B cell (primary cell): ENCODE data around the gene HADH. TPM values are rescaled to one million over a fixed set of nuclear protein-coding genes. Genes with fewer than 3 reads are reported as not detected.
"Not testable (repeated sequence)": the region's sequence is repeated elsewhere in the genome, so short reads cannot be mapped to it uniquely, and the experiment has no call there.

ENCODE experiments used
- ATAC-seq: fragments of 200-7000 bp; cut with Tn5 transposase; one replicate; pipeline ENCODE4 v1.10.0; 2021; ENCODE audit warnings: low read depth, mild to moderate bottlenecking, moderate number of reproducible peaks, moderate library complexity
- CTCF ChIA-PET: fragments of 350-600 bp; sonication (Branson Sonifier 250); formaldehyde crosslinking; loops from one replicate; lab custom pipeline; 2021; ENCODE audit warnings: antibody characterized with exemption, inconsistent platforms; lab: Charles Lee
- POLR2A ChIA-PET: fragments of 350-600 bp; sonication (Branson Sonifier 250); formaldehyde crosslinking; loops from one replicate; lab custom pipeline; 2021; ENCODE audit warnings: antibody characterized with exemption; lab: Charles Lee
- DNase-seq: peaks from one replicate; pipeline ENCODE4 v3.0.0; 2013
- H2AFZ ChIP-seq: 2 replicates; pipeline ENCODE4 v1.6.1; 2012; ENCODE audit warnings: mild to moderate bottlenecking, low read depth, low read length; ENCODE audit not compliant: insufficient read depth, poor library complexity, severe bottlenecking
- H3K27ac ChIP-seq, 2 donors: 1 replicate in 1 of 2; 2 replicates in 1 of 2; pipeline ENCODE4 v1.5.1; 2012 to 2013; ENCODE audit warnings: low read length in 2 of 2, mild to moderate bottlenecking in 2 of 2, moderate library complexity in 1 of 2
- H3K27me3 ChIP-seq, 4 experiments: fragments of 200-600 bp in 1 of 4; sonication (generic) in 1 of 4; replicated peaks in 1 of 4; 1 replicate in 2 of 4; 2 replicates in 2 of 4; pipeline versions ENCODE4 v1.6.1 to v1.7.0; 2013 to 2016; ENCODE audit warnings: low read length in 3 of 4, mild to moderate bottlenecking in 2 of 4, mixed read lengths in 1 of 4, moderate library complexity in 1 of 4; ENCODE audit not compliant: insufficient read depth in 4 of 4, control insufficient read depth in 3 of 4; ENCODE audit errors: control extremely low read depth in 1 of 4
- H3K36me3 ChIP-seq, 2 experiments: replicated peaks in 1 of 2; 1 replicate in 1 of 2; 2 replicates in 1 of 2; pipeline versions ENCODE4 v1.6.1 to v1.7.1; 2013; ENCODE audit warnings: low read length in 1 of 2; ENCODE audit not compliant: insufficient read depth in 2 of 2, control insufficient read depth in 1 of 2; ENCODE audit errors: control extremely low read depth in 1 of 2, extremely low read depth in 1 of 2
- H3K4me1 ChIP-seq, 2 donors: fragments of 200-600 bp in 1 of 2; sonication (generic) in 1 of 2; 1 replicate in 1 of 2; 2 replicates in 1 of 2; pipeline versions ENCODE4 v1.5.1 to v1.6.1; 2013 to 2017; ENCODE audit warnings: low read length in 2 of 2; ENCODE audit not compliant: control insufficient read depth in 2 of 2, insufficient read depth in 2 of 2
- H3K4me2 ChIP-seq: replicated peaks from 2 replicates; pipeline ENCODE3; 2012; ENCODE audit warnings: mild to moderate bottlenecking, low read depth, low read length; ENCODE audit not compliant: poor library complexity, severe bottlenecking
- H3K4me3 ChIP-seq, 5 experiments: fragments of 200-600 bp in 1 of 5; sonication (generic) in 1 of 5; 1 replicate in 3 of 5; 2 replicates in 2 of 5; pipeline versions ENCODE4 v1.5.1 to v1.7.0; 2011 to 2016; ENCODE audit warnings: low read length in 4 of 5, mild to moderate bottlenecking in 4 of 5, low read depth in 2 of 5, control low read depth in 1 of 5, moderate library complexity in 1 of 5; ENCODE audit not compliant: insufficient read depth in 1 of 5; ENCODE audit errors: control extremely low read depth in 1 of 5, extremely low read depth in 1 of 5
- H3K79me2 ChIP-seq: fragments of 200-600 bp; sonication (generic); one replicate; pipeline ENCODE4 v1.6.0; 2016; ENCODE audit warnings: low read length; ENCODE audit not compliant: control insufficient read depth, insufficient read depth
- H3K9ac ChIP-seq: fragments of 200-600 bp; sonication (generic); 2 replicates; pipeline ENCODE4 v1.6.1; 2017; ENCODE audit warnings: mild to moderate bottlenecking, low read length, moderate library complexity
- H3K9me3 ChIP-seq, 3 donors: one replicate each; pipeline versions ENCODE4 v1.6.1 to v1.7.1; 2013; ENCODE audit warnings: low read length in 2 of 3; ENCODE audit not compliant: control insufficient read depth in 2 of 3, insufficient read depth in 1 of 3; ENCODE audit errors: control extremely low read depth in 1 of 3
- H4K20me1 ChIP-seq: 2 replicates; pipeline ENCODE4 v1.6.0; 2012; ENCODE audit warnings: mild to moderate bottlenecking, low read length; ENCODE audit not compliant: insufficient read depth, control insufficient read depth, poor library complexity, severe bottlenecking
- H3K27ac Mint-ChIP-seq: one replicate; pipeline ENCODE4 v1.8.0; 2021; ENCODE audit warnings: mixed read lengths
- H3K27me3 Mint-ChIP-seq: one replicate; pipeline ENCODE4 v1.8.0; 2021; ENCODE audit warnings: mixed read lengths
- H3K4me1 Mint-ChIP-seq: one replicate; pipeline ENCODE4 v1.8.0; 2021; ENCODE audit warnings: mixed read lengths
- H3K4me3 Mint-ChIP-seq: one replicate; pipeline ENCODE4 v1.8.0; 2021; ENCODE audit warnings: mixed read lengths
- H3K9me3 Mint-ChIP-seq: one replicate; pipeline ENCODE4 v1.8.0; 2022; ENCODE audit warnings: mixed read lengths; ENCODE audit not compliant: insufficient read depth
- WGBS: methylation state at CpG from one replicate; pipeline ENCODE4 v1.1.5; 2013; ENCODE audit warnings: missing lambda C conversion rate; ENCODE audit not compliant: insufficient coverage; 5-methylcytosine and 5-hydroxymethylcytosine counted together
- intact Hi-C: fragments of 100-400 bp; cut with micrococcal nuclease; formaldehyde crosslinking; loops from one replicate; pipeline ENCODE4 v1.10.0; 2022
- polyA plus RNA-seq: library from polyadenylated mRNA; depleted of rRNA; stranded (reverse); fragments of >200 nt; gene quantifications from 2 replicates; pipeline ENCODE4 v1.2.3, GENCODE V29; 2012
- total RNA-seq, 2 donors: library from RNA; stranded (reverse); fragments of 120-200 nt in 1 of 2; gene quantifications; 1 replicate in 1 of 2; 2 replicates in 1 of 2; pipeline versions ENCODE4 v1.2.3 to v1.2.4, GENCODE V29; 2013 to 2022
- TF ChIP-seq, protein P1 (sequence below): fragments of 200-600 bp; IDR thresholded peaks from one replicate; pipeline ENCODE4 v1.8.0; 2022; ENCODE audit warnings: antibody characterized with exemption, mild to moderate bottlenecking

The HADH gene
- total and polyA plus RNA-seq, 2 donors (not counting 1 experiment from before 2014, with no cell fraction given): 21.9 to 26.1 TPM

DNA sequence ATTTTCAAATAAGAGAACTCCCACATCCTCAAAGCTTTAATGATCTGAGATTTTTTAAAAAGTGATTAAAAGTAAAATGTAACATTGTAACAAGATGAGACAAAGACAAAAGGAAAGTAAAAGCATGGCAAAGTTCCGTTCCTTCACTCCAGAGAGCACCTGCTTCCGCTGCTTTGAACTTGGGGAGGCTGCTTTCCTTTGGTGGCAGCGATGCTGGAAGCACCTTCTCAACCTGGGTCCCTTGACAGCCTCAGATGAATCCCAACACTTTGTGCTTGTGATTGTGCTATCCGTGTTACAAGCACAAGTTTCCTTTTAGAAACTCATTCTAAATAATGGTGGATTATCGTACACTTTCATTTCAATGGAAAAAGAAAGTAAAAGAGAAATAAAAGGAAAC, 59.7 kb downstream of the HADH start:
- Histone ChIP-seq H2AFZ (peak overlapping the region; percentile 12), H3K79me2 (no peaks in the 10 kb centered on the region), H4K20me1 (no peaks in the 10 kb centered on the region), H3K27me3 (no peaks in the 10 kb centered on the region), H3K9me3 (no peaks in the 10 kb centered on the region), H3K36me3 (no peaks in the 10 kb centered on the region), H3K9ac (peak overlapping the region; percentile 38), H3K27ac (no peak overlapping the region), H3K4me2 (peak overlapping the region; percentile 10), H3K4me1 (no peaks in the 10 kb centered on the region), H3K4me3 (peak overlapping the region in 3 of 5 experiments; percentile 19 to 40 (median 38))
- no peak overlapping the region for H3K27ac Mint-ChIP-seq
- peaks cover 5% of the 10 kb centered on the region for H3K27me3 Mint-ChIP-seq
- H3K9me3 Mint-ChIP-seq: no peaks in the 10 kb centered on the region
- TF ChIP-seq, protein P1, sequence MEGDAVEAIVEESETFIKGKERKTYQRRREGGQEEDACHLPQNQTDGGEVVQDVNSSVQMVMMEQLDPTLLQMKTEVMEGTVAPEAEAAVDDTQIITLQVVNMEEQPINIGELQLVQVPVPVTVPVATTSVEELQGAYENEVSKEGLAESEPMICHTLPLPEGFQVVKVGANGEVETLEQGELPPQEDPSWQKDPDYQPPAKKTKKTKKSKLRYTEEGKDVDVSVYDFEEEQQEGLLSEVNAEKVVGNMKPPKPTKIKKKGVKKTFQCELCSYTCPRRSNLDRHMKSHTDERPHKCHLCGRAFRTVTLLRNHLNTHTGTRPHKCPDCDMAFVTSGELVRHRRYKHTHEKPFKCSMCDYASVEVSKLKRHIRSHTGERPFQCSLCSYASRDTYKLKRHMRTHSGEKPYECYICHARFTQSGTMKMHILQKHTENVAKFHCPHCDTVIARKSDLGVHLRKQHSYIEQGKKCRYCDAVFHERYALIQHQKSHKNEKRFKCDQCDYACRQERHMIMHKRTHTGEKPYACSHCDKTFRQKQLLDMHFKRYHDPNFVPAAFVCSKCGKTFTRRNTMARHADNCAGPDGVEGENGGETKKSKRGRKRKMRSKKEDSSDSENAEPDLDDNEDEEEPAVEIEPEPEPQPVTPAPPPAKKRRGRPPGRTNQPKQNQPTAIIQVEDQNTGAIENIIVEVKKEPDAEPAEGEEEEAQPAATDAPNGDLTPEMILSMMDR: no peak
- no peak for DNase-seq
- peaks cover 6% of the 10 kb centered on the region for H3K4me1 Mint-ChIP-seq
- ChIA-PET POLR2A (no interaction called here), CTCF (interaction anchor here (0.9 kb wide), 1 partner anchor 291 kb away, joined by 3 read pairs; no protein-coding TSS in a partner anchor)
- WGBS: 76% methylated on average over 3 of the region's 5 CpGs
- H3K4me3 Mint-ChIP-seq: peak overlapping the region; percentile 78
- ATAC-seq: no peak
- intact Hi-C loops: no loop called here

DNA sequence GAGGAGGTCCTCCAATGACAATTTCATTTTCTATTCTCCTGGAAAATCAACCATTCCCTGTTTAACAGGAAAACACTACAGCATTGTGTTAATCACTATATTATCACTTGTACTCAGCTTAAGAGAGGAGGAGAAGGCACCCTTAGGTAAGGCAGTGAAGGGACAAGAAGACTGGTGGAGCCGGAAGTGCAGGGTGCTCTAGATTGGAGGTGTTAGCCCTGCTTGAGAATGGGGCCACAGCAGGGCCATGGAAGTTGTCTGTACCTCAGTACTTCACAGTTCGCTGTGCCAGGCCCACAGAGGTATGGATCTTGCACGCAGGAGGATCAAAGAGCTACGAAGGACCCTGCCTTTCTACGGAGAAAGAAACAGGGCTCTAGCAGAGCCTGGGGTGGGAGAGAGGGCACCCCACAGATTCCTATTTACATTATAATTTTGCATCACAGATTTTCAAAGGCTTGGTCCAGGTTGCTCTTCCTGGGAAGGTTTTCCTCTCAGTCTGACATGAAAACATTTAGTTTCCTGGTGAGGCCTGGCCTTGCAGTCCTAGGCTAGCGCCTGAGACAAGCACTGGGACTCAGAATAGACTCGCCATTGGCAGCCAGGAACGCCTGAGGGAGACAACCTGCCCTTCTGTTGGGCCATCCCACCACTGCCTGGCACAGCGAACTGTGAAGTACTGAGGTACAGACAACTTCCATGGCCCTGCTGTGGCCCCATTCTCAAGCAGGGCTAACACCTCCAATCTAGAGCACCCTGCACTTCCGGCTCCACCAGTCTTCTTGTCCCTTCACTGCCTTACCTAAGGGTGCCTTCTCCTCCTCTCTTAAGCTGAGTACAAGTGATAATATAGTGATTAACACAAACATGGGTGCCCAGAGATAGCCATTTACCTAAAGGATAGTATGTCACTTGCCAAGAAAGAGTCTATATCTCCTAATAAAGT, 60.8 kb downstream of the HADH start:
- H3K4me2 ChIP-seq, H4K20me1 ChIP-seq, H3K9me3 Mint-ChIP-seq, H3K27ac Mint-ChIP-seq, H3K9ac ChIP-seq, H3K79me2 ChIP-seq, H3K4me1 Mint-ChIP-seq, H3K9me3 ChIP-seq, H3K36me3 ChIP-seq, ATAC-seq, H3K4me3 ChIP-seq, intact Hi-C loops, POLR2A ChIA-PET, H3K27me3 ChIP-seq, H3K27me3 Mint-ChIP-seq, H3K27ac ChIP-seq, H3K4me1 ChIP-seq, DNase-seq: not testable (repeated sequence)
- peak overlapping the region; percentile 12 for H2AFZ ChIP-seq
- CTCF ChIA-PET: interaction anchor here (0.9 kb wide), 1 partner anchor 292 kb away, joined by 3 read pairs; no protein-coding TSS in a partner anchor
- 95% methylated on average over 4 of the region's 10 CpGs for WGBS
- peak overlapping the region; percentile 78 for H3K4me3 Mint-ChIP-seq
